ENCODE results near the gene SLX4IP. TPM values are rescaled to one million over a fixed set of nuclear protein-coding genes. Genes with fewer than 3 reads are reported as not detected.

Gene SLX4IP
- total RNA-seq, 1 experiment from 2014 or later, result 11.1 TPM

GRCh38 chr20:10665027-10665561 lies 230.0 kb downstream of the SLX4IP start:
- DNase-seq (ENCODE audit: low read depth, low spot score) (no peak), ATAC-seq (no peak)
- intact Hi-C loops (cut with micrococcal nuclease), result no loop called here
- peaks cover 5 to 19% of the 10 kb centered on the region in 2 experiments; a peak in 2 of 4 replicates for H3K4me1 ChIP-seq (ENCODE audit: control insufficient read depth in 1 of 2, insufficient read depth in 2 of 2, low read length in 2 of 2)
- ChIA-PET CTCF (no interaction called here), POLR2A (no interaction called here), RAD21 (ENCODE audit: low non-redundant PET in 1 of 2, low total read pairs in 2 of 2, uncharacterized antibody in 2 of 2, unreplicated experiment in 2 of 2) (no interaction called here)
- H3K27me3 ChIP-seq (ENCODE audit: insufficient read depth, low read length), result no peaks in the 10 kb centered on the region
- H3K79me2 ChIP-seq (ENCODE audit: insufficient read depth, low read length), result peaks cover 14% of the 10 kb centered on the region; the same call in 1 of the 2 replicates
- H2AFZ ChIP-seq (ENCODE audit: low read depth, low read length, poor library complexity, severe bottlenecking), result no peak overlapping the region
- no peak overlapping the region for H3K9ac ChIP-seq (ENCODE audit: low read length)
- no peak for TF ChIP-seq ELF1 (IDR thresholded peaks at IDR 0.05; ENCODE audit: borderline replicate concordance, low read depth)
- TF ChIP-seq JUND (IDR thresholded peaks at IDR 0.05), result no peak
- no peak for TF ChIP-seq CTCF (IDR thresholded peaks at IDR 0.05 in 2 of 3, conservative IDR thresholded peaks at IDR 0.05 in 1 of 3; ENCODE audit: borderline replicate concordance in 1 of 3, insufficient read depth in 1 of 3, low read depth in 2 of 3, low read length in 2 of 3)
- no peak for TF ChIP-seq RAD21 (IDR thresholded peaks at IDR 0.05; ENCODE audit: low read depth)
- no peak for TF ChIP-seq ZBTB33 (IDR thresholded peaks at IDR 0.05; ENCODE audit: extremely low read depth, insufficient replicate concordance, low read length)
- no peak for TF ChIP-seq ZFX (IDR thresholded peaks at IDR 0.05)
- TF ChIP-seq EZH2phosphoT487 (IDR thresholded peaks at IDR 0.05; ENCODE audit: borderline replicate concordance), result no peak
- TF ChIP-seq TCF7L2 (IDR thresholded peaks at IDR 0.05; ENCODE audit: borderline replicate concordance, extremely low read depth, insufficient read depth, insufficient read length), result no peak
- no peak for TF ChIP-seq YY1 (IDR thresholded peaks at IDR 0.05; ENCODE audit: extremely low read depth, insufficient replicate concordance, low read depth, low read length)
- no peak for TF ChIP-seq POLR2AphosphoS5 (IDR thresholded peaks at IDR 0.05; ENCODE audit: low read depth, low read length)
- TF ChIP-seq MAX (IDR thresholded peaks at IDR 0.05), result no peak
- no peak for TF ChIP-seq CBX3 (IDR thresholded peaks at IDR 0.05; ENCODE audit: low read depth)
- H3K9me3 ChIP-seq (ENCODE audit: control insufficient read depth in 1 of 2, insufficient read depth in 1 of 2, low read depth in 1 of 2, low read length in 2 of 2), result no peaks in the 10 kb centered on the region
- H3K9me2 ChIP-seq (ENCODE audit: insufficient read depth), result no peaks in the 10 kb centered on the region
- no TSS peak for BruUV-seq (replicated peaks)
- H3K27ac ChIP-seq (ENCODE audit: low read depth, low read length), result no peak overlapping the region
- H3K4me3 ChIP-seq (replicated peaks in 1 of 2; ENCODE audit: low read depth in 1 of 2, low read length in 2 of 2), result no peak overlapping the region
- no peak overlapping the region for H3K4me2 ChIP-seq (ENCODE audit: low read length)
- H4K20me1 ChIP-seq (ENCODE audit: insufficient read depth), result no peaks in the 10 kb centered on the region
- peaks cover 30 to 41% of the 10 kb centered on the region in 2 experiments for H3K36me3 ChIP-seq (ENCODE audit: control insufficient read depth in 1 of 2, insufficient read depth in 2 of 2, low read length in 2 of 2)

Measured in HCT116 (cell line).